NB4 (cell line): ENCODE results near the gene IL24.
"Not testable (repeated sequence)": the region's sequence is repeated elsewhere in the genome, so short reads cannot be mapped to it uniquely, and the experiment has no call there.

Experiments
- DNase-seq: peaks from one replicate; pipeline ENCODE4 v3.0.0; 2010; ENCODE audit warnings: low read depth
- H3K4me3 ChIP-seq: one replicate; pipeline ENCODE4 v1.5.1; 2011; ENCODE audit warnings: mild to moderate bottlenecking, low read depth, low read length, moderate library complexity
- CTCF ChIP-seq: IDR thresholded peaks from one replicate; pipeline ENCODE4 v1.5.1; 2012; ENCODE audit warnings: low read depth, low read length
- MYC ChIP-seq: IDR thresholded peaks from 2 replicates; pipeline ENCODE4 v1.6.1; 2011; ENCODE audit warnings: low read depth, low read length
- POLR2A ChIP-seq: IDR thresholded peaks from 2 replicates; pipeline ENCODE4 v1.6.1; 2011; ENCODE audit warnings: mild to moderate bottlenecking; ENCODE audit not compliant: insufficient read length; ENCODE audit errors: extremely low read depth
- TF ChIP-seq, protein P1 (sequence below): IDR thresholded peaks from 2 replicates; pipeline ENCODE4 v1.6.1; 2011; ENCODE audit warnings: low read depth, low read length

IL24 gene

DNA sequence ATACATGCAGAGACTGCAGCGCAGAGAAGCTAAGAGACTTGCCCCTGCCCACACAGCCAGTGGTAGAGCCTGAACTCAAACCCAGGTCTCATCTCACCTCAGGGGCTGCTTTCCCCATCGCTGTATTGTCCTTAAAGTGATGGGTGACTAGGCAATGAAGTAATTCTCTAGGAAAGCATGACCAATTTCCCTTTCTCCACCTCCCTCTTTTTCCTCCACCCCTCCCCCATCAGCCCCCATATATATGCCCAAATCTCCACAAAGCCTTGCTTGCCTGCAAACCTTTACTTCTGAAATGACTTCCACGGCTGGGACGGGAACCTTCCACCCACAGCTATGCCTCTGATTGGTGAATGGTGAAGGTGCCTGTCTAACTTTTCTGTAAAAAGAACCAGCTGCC is at the start of gene IL24:
TSS of gene IL24 (plus strand) at position 269 of the 400 bp plus-strand sequence. CDS start 390 bp downstream, outside the sequence.
- no peak within 1 kb of the TSS for H3K4me3 ChIP-seq
- TF ChIP-seq, protein P1, sequence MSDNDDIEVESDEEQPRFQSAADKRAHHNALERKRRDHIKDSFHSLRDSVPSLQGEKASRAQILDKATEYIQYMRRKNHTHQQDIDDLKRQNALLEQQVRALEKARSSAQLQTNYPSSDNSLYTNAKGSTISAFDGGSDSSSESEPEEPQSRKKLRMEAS = no peak
- TF ChIP-seq MYC = no peak
- TF ChIP-seq POLR2A = no peak
- TF ChIP-seq CTCF = no peak
- no peak for DNase-seq

- TF ChIP-seq, protein P1 = no peak
- no peak for TF ChIP-seq MYC
- no peak for TF ChIP-seq POLR2A
- TF ChIP-seq CTCF = no peak
- no peak overlapping the region for H3K4me3 ChIP-seq
- DNase-seq = no peak
These were observed 49.3 kb upstream of the IL24 start for GRCh38 chr1:206847946-206848345.

DNA sequence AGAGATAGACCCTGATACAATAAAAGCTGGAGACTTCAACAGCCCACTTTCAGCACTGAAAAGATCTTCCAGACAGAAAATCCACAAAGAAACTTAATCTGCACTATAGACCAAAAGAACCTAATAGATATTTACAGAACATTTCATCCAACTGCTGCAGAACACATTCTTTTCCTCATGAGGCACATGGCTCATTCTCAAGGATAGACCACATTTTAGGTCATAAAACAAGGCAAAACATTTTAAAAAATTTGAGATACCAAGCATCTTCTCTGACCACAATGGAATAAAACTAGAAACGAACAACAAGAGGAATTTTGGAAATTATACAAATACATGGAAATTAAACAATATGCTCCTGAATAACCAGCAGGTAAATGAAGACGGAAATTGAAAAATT is 46.8 kb upstream of the IL24 start:
- H3K4me3 ChIP-seq = no peak overlapping the region
- no peak for DNase-seq
- TF ChIP-seq POLR2A = no peak
- TF ChIP-seq MYC = no peak
- TF ChIP-seq CTCF = no peak
- TF ChIP-seq, protein P1 = no peak

GRCh38 chr1:206851341-206852010 is 45.8 kb upstream of the IL24 start:
- TF ChIP-seq, protein P1 = no peak
- TF ChIP-seq MYC = no peak
- TF ChIP-seq POLR2A = no peak
- TF ChIP-seq CTCF = no peak
- DNase-seq = no peak
- no peak overlapping the region for H3K4me3 ChIP-seq

GRCh38 chr1:206852662-206853061 is 44.6 kb upstream of the IL24 start:
- DNase-seq, H3K4me3 ChIP-seq: not testable (repeated sequence)

DNA sequence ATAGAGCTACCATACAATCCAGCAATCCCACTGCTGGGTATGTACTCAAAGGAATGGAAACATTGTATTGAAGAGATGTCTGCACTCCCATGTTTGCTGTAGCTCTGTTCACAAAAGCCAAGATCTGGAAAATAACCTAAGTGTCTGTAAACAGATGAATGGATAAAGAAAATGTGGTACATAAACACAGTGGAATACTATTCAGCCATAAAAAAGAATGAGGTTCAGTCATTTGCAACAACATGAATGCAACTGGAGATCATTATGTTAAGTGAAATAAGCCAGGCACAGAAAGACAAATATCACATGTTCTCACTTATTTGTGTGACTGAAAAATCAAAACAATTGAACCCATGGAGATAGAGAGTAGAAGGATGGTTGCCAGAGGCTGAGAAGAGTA is 43.5 kb upstream of the IL24 start:
- not testable (repeated sequence) for H3K4me3 ChIP-seq, DNase-seq

GRCh38 chr1:206854401-206855129 is 42.7 kb upstream of the IL24 start:
- H3K4me3 ChIP-seq = no peak overlapping the region
- TF ChIP-seq MYC = no peak
- TF ChIP-seq, protein P1 = no peak
- TF ChIP-seq POLR2A = no peak
- TF ChIP-seq CTCF = no peak
- no peak for DNase-seq
